Stimulated activated naive CD4-positive, alpha-beta T cell treated with Interleukin-2 at 50 U/mL for 16 hours (primary cell): ENCODE measurements around the gene ANGEL2.
"Not testable (repeated sequence)": the region's sequence is repeated elsewhere in the genome, so short reads cannot be mapped to it uniquely, and the experiment has no call there.

Experiments
- DNase-seq: peaks from one replicate; lab custom pipeline; 2025; lab: John Stamatoyannopoulos, UW

ANGEL2 gene

GRCh38 chr1:212975111-212975918 is 40.4 kb downstream of the ANGEL2 start:
- no peak for DNase-seq

- no peak for DNase-seq
These were observed 41.0 kb downstream of the ANGEL2 start for GRCh38 chr1:212974711-212975110.

- no peak for DNase-seq
These were observed 41.8 kb downstream of the ANGEL2 start for GRCh38 chr1:212973899-212974298.

DNA sequence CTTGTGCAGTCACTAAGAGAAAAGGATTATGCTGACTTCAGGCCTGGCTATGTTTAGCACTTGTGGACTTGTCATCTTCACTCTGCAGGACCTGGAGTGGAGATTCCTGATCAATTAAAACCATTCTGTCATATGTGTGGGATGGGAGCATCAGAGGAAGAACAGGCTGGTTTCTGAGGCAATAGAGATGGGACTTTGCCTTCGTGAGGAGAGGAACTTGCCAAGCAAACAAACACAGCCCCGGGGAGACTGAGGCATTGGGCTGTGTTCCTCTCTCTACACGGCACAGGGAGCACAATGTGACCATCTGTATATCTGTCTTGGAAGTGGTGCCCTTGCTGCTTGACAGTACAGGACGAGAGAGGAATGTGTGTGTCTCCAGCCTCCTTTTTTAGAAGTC is 42.2 kb downstream of the ANGEL2 start:
- no peak for DNase-seq

GRCh38 chr1:212971312-212971711 is 44.4 kb downstream of the ANGEL2 start:
- DNase-seq = no peak

DNA sequence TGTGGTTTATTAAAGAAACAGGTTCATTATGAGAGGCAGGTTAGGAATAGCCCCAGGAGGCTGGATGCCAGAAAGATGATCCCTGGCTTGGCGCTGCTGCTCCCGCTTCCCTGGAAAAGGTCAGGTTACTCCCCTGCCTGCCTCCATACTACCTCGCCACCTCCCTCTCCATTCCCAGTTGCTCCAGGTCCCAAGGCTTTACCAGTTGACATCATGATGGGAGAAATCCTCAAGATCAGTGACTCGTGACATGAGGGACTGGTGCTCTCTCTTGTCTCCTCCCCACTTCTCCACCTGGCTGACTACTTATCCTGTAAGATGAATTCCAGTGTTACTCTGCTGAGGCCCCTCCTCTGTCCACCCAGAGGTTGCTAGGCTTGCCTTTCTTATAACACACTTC is 45.6 kb downstream of the ANGEL2 start:
- DNase-seq = no peak

DNA sequence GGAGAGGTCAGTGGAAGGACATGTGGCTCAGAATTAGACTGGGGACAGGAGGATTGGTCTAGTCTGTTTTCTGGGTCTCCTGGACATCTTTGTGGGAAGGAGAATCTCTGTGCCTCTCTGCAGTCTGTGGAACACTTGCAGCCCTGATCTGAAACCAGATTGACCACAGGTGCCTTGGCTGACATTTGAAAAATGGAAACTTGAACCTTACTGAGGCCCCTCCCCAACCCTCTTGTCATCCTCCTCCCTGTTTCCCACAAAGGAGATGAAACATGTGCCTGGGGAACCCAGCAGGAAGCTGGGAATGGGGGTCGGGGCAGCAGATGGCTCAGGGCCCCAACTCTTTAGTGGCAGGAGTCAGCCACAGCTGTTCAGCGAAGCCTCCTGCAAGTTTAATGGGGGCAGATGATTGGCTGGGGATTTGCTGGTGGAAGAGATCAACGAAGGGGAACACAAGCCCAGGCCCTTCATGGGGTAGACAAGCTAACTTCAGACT is 47.3 kb downstream of the ANGEL2 start:
- DNase-seq = no peak

GRCh38 chr1:212967801-212968200 is 47.9 kb downstream of the ANGEL2 start:
- no peak for DNase-seq

DNA sequence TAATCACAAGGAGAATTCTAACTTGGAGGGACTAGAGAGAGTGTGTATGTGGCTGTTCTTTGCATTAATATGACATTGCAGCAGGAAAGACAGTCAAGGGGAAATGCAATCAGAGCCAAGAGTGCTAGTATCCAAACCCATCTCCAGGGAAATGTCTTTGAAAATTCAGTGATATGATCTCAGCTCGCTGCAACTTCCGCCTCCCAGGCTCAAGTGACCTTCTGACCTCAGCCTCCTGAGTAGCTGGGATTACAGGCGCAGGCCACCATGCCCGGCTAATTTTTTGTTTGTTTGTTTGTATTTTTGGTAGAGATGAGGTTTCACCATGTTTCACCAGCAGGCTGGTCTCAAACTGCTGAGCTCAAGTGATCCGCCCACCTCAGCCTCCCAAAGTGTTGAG is 49.1 kb downstream of the ANGEL2 start:
- DNase-seq = no peak

DNA sequence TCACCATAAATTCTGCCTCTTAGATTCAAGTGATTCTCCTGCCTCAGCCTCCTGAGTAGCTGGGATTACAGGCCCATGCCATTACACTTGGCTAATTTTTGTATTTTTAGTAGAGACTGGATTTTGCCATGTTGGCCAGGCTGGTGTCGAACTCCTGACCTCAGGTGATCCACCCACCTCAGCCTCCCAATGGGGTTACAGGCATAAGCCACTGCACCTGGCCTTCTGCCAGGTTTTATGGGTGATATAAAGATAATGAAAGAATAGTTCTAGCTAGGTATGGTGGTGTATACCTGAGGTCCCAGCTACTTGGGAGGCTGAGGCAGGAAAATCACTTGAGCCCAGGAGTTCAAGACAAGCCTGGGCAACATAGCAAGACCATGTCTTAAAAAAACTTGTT is 50.7 kb downstream of the ANGEL2 start:
- not testable (repeated sequence) for DNase-seq

GRCh38 chr1:212964102-212964501 is 51.6 kb downstream of the ANGEL2 start:
- DNase-seq = no peak

GRCh38 chr1:212962509-212962908 is 53.2 kb downstream of the ANGEL2 start:
- no peak for DNase-seq

DNA sequence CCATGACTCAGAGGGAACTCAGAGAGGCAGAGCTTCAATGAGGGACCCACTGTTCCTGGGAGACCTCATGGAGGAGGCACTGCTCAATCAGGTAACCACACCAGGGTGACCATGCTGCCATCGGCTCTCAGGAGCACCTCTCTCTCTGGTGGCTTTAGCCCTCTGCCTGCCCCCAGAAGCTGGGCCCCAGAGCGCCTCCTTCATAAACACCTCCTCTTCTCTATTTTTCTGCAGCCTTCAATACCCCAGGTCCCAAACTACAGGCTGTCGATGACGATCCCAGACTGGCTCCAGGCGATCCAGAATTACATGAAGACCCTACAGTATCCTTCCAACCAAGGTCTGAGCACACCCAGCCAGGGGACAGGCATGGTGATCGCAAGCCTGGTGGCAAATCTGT is 54.7 kb downstream of the ANGEL2 start:
- DNase-seq = no peak

GRCh38 chr1:212959266-212960220 is 56.1 kb downstream of the ANGEL2 start:
- no peak for DNase-seq

DNA sequence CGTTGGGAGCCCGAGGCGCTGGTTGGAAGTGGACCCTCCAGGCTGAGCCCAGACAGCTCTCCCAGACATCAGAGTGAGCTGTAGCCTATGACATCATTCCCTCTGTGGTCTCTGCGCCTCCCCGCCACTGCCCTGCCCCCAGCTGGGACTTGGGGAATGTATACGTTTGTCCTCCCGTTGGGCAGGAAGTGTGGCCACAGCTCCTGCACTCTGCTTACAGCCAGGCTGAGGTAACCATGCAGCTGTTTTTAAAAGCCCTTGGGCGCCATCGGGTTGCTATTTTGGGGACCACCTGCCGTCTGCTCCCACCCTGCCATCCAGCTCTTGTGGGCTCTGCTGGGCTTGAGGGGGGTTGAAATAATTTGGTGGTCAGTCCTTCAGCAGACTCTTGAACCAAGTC is 57.5 kb downstream of the ANGEL2 start:
- DNase-seq = no peak

- DNase-seq = no peak
These were observed 58.1 kb downstream of the ANGEL2 start for GRCh38 chr1:212957546-212957945.

- no peak for DNase-seq
These were observed 59.6 kb downstream of the ANGEL2 start for GRCh38 chr1:212955961-212956620.

GRCh38 chr1:212955098-212955497 is 60.6 kb downstream of the ANGEL2 start:
- no peak for DNase-seq

- DNase-seq = no peak
These were observed 61.2 kb downstream of the ANGEL2 start for GRCh38 chr1:212954514-212954913.

GRCh38 chr1:212953321-212953720 is 62.3 kb downstream of the ANGEL2 start:
- no peak for DNase-seq

- DNase-seq = no peak
These were observed 63.1 kb downstream of the ANGEL2 start for GRCh38 chr1:212952641-212952976.

DNA sequence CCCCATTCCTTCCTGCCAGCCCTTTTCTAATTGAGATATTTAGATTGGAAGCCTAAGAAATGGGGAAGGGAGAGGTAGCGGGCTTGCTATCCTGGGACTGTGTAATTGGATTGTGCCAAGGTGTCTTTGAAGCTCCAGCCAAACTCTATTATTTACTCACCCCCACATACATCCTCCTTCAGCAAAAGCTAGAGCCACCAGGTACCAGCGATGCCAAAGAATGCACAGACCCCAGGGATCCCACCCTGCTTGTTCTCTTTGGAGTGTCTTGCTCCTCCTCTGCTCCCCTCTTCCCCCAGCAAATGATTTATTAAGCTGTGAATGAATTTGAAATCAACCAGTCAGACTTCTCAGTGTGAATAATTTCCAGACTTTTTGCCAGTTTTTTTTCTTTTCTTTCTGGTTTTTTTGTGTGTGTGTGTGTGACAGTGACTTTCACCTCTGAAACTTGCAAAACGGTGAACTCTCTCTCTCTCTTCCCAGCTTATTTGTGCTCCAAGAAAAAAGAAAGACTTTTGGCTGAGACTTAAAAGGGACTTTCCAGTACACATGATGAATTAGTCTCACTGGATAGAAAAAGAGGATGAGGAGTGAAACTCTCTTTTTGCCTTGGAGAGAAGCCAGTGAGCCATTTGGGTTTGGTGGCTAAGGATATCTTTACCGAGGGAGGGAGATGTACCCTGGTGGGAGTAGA is 63.6 kb downstream of the ANGEL2 start:
- no peak for DNase-seq
